ENCODE measurements around the gene HTRA1.

HTRA1 gene

GRCh38 chr10:122468926-122469781, 7.8 kb downstream of the HTRA1 start:
- peak overlapping the region; percentile 10 for H3K27ac ChIP-seq (ENCODE audit: low read length, poor library complexity, severe bottlenecking)
- H4K8ac ChIP-seq (ENCODE audit: low read length), result peak overlapping the region; percentile 52
- peak overlapping the region; percentile 96 for H2BK15ac ChIP-seq (ENCODE audit: low read depth, poor library complexity, severe bottlenecking)
- H4K91ac ChIP-seq (ENCODE audit: low read length), result peak overlapping the region; percentile 92
- no peaks in the 10 kb centered on the region for H3K27me3 ChIP-seq (ENCODE audit: control insufficient read depth in 1 of 2, insufficient read depth in 1 of 2, low read length in 2 of 2)
- H3K4me1 ChIP-seq (ENCODE audit: control insufficient read depth, insufficient read depth, low read depth, low read length), result peaks cover 6% of the 10 kb centered on the region
- no peak overlapping the region for H2BK5ac ChIP-seq (ENCODE audit: low read depth, low read length, poor library complexity, severe bottlenecking)
- peak overlapping the region; percentile 62 for H3K9ac ChIP-seq (ENCODE audit: low read length)
- H3K4me2 ChIP-seq (ENCODE audit: low read length, poor library complexity, severe bottlenecking), result no peak overlapping the region
- peak; percentile 99 for DNase-seq
- peak overlapping the region; percentile 49 to 94 for H3K18ac ChIP-seq (ENCODE audit: low read depth in 1 of 2, low read length in 2 of 2)
- no peak overlapping the region for H2AK5ac ChIP-seq (ENCODE audit: low read length, severe bottlenecking)
- H3K9me3 ChIP-seq (ENCODE audit: control insufficient read depth, low read length), result no peaks in the 10 kb centered on the region
- no peak overlapping the region for H3K23ac ChIP-seq (ENCODE audit: low read length in 2 of 2)
- peaks cover 22% of the 10 kb centered on the region for H3K79me1 ChIP-seq (replicated peaks; ENCODE audit: low read length, poor library complexity, severe bottlenecking)
- H3K14ac ChIP-seq (ENCODE audit: low read length in 2 of 2), result no peak overlapping the region
- H3K4ac ChIP-seq (ENCODE audit: low read depth in 1 of 2, low read length in 2 of 2), result peak overlapping the region; percentile 55 to 92
- peak overlapping the region; percentile 84 to 97 for H2BK12ac ChIP-seq (ENCODE audit: low read length in 2 of 2)
- peak overlapping the region; percentile 42 for H2BK120ac ChIP-seq (ENCODE audit: low read depth, low read length)
- WGBS, result 26% methylated on average over 9 of the region's 11 CpGs
- no peak overlapping the region for H2AFZ ChIP-seq (ENCODE audit: low read depth, low read length)
- H3K4me3 ChIP-seq (ENCODE audit: insufficient read depth in 1 of 2, low read depth in 1 of 2, low read length in 2 of 2), result peak overlapping the region in 1 of 2 experiments; percentile 49
- peaks cover 3 to 39% of the 10 kb centered on the region in 2 experiments for H3K36me3 ChIP-seq (ENCODE audit: control insufficient read depth in 1 of 2, insufficient read depth in 2 of 2, low read depth in 1 of 2, low read length in 2 of 2)

- Histone ChIP-seq H3K4me1 (ENCODE audit: control insufficient read depth, insufficient read depth, low read depth, low read length) (peaks cover 10% of the 10 kb centered on the region), H3K9ac (ENCODE audit: low read length) (peak overlapping the region; percentile 53), H3K27ac (ENCODE audit: low read length, poor library complexity, severe bottlenecking) (no peak overlapping the region), H2BK12ac (ENCODE audit: low read length in 2 of 2) (peak overlapping the region; percentile 19 to 56), H2AFZ (ENCODE audit: low read depth, low read length) (no peak overlapping the region), H2BK15ac (ENCODE audit: low read depth, poor library complexity, severe bottlenecking) (no peak overlapping the region), H3K4me3 (ENCODE audit: insufficient read depth in 1 of 2, low read depth in 1 of 2, low read length in 2 of 2) (no peak overlapping the region), H4K91ac (ENCODE audit: low read length) (no peak overlapping the region), H3K18ac (ENCODE audit: low read depth in 1 of 2, low read length in 2 of 2) (peak overlapping the region in 1 of 2 experiments; percentile 58), H3K4me2 (ENCODE audit: low read length, poor library complexity, severe bottlenecking) (no peak overlapping the region), H2AK5ac (ENCODE audit: low read length, severe bottlenecking) (no peak overlapping the region), H3K27me3 (ENCODE audit: control insufficient read depth in 1 of 2, insufficient read depth in 1 of 2, low read length in 2 of 2) (no peaks in the 10 kb centered on the region), H3K36me3 (ENCODE audit: control insufficient read depth in 1 of 2, insufficient read depth in 2 of 2, low read depth in 1 of 2, low read length in 2 of 2) (peaks cover 3 to 36% of the 10 kb centered on the region in 2 experiments), H2BK120ac (ENCODE audit: low read depth, low read length) (peak overlapping the region; percentile 42), H4K8ac (ENCODE audit: low read length) (no peak overlapping the region), H3K4ac (ENCODE audit: low read depth in 1 of 2, low read length in 2 of 2) (peak overlapping the region in 1 of 2 experiments; percentile 86), H3K79me1 (replicated peaks; ENCODE audit: low read length, poor library complexity, severe bottlenecking) (peaks cover 21% of the 10 kb centered on the region), H3K23ac (ENCODE audit: low read length in 2 of 2) (no peak overlapping the region), H3K9me3 (ENCODE audit: control insufficient read depth, low read length) (no peaks in the 10 kb centered on the region), H3K14ac (ENCODE audit: low read length in 2 of 2) (no peak overlapping the region), H2BK5ac (ENCODE audit: low read depth, low read length, poor library complexity, severe bottlenecking) (no peak overlapping the region)
- WGBS, result 95% methylated on average over 4 of the region's 4 CpGs
- no peak for DNase-seq
These were observed 8.5 kb downstream of the HTRA1 start for GRCh38 chr10:122469848-122470247.

- Histone ChIP-seq H2BK15ac (ENCODE audit: low read depth, poor library complexity, severe bottlenecking) (peak overlapping the region; percentile 44), H3K9ac (ENCODE audit: low read length) (peak overlapping the region; percentile 32), H3K9me3 (ENCODE audit: control insufficient read depth, low read length) (no peaks in the 10 kb centered on the region), H3K4me2 (ENCODE audit: low read length, poor library complexity, severe bottlenecking) (no peak overlapping the region), H2BK120ac (ENCODE audit: low read depth, low read length) (peak overlapping the region; percentile 2), H3K4me3 (ENCODE audit: insufficient read depth in 1 of 2, low read depth in 1 of 2, low read length in 2 of 2) (no peak overlapping the region), H2AK5ac (ENCODE audit: low read length, severe bottlenecking) (no peak overlapping the region), H3K23ac (ENCODE audit: low read length in 2 of 2) (no peak overlapping the region), H4K8ac (ENCODE audit: low read length) (peak overlapping the region; percentile 19), H4K91ac (ENCODE audit: low read length) (peak overlapping the region; percentile 30), H3K4me1 (ENCODE audit: control insufficient read depth, insufficient read depth, low read depth, low read length) (peaks cover 26% of the 10 kb centered on the region), H3K14ac (ENCODE audit: low read length in 2 of 2) (no peak overlapping the region), H3K79me1 (replicated peaks; ENCODE audit: low read length, poor library complexity, severe bottlenecking) (peaks cover 20% of the 10 kb centered on the region), H2AFZ (ENCODE audit: low read depth, low read length) (no peak overlapping the region), H3K27ac (ENCODE audit: low read length, poor library complexity, severe bottlenecking) (no peak overlapping the region), H3K4ac (ENCODE audit: low read depth in 1 of 2, low read length in 2 of 2) (no peak overlapping the region), H2BK12ac (ENCODE audit: low read length in 2 of 2) (peak overlapping the region in 1 of 2 experiments; percentile 85), H3K27me3 (ENCODE audit: control insufficient read depth in 1 of 2, insufficient read depth in 1 of 2, low read length in 2 of 2) (no peaks in the 10 kb centered on the region), H3K36me3 (ENCODE audit: control insufficient read depth in 1 of 2, insufficient read depth in 2 of 2, low read depth in 1 of 2, low read length in 2 of 2) (peaks cover 8 to 25% of the 10 kb centered on the region in 2 experiments), H2BK5ac (ENCODE audit: low read depth, low read length, poor library complexity, severe bottlenecking) (no peak overlapping the region), H3K18ac (ENCODE audit: low read depth in 1 of 2, low read length in 2 of 2) (peak overlapping the region; percentile 5 to 56)
- 95% methylated on average over 4 of the region's 4 CpGs for WGBS
- DNase-seq, result no peak
These were observed 10.3 kb downstream of the HTRA1 start for GRCh38 chr10:122471531-122472177.

GRCh38 chr10:122473116-122473515, 11.8 kb downstream of the HTRA1 start:
- Histone ChIP-seq H3K4ac (ENCODE audit: low read depth in 1 of 2, low read length in 2 of 2) (peak overlapping the region in 1 of 2 experiments; percentile 24), H3K4me3 (ENCODE audit: insufficient read depth in 1 of 2, low read depth in 1 of 2, low read length in 2 of 2) (no peak overlapping the region), H3K79me1 (replicated peaks; ENCODE audit: low read length, poor library complexity, severe bottlenecking) (peaks cover 22% of the 10 kb centered on the region), H2BK5ac (ENCODE audit: low read depth, low read length, poor library complexity, severe bottlenecking) (no peak overlapping the region), H2BK15ac (ENCODE audit: low read depth, poor library complexity, severe bottlenecking) (no peak overlapping the region), H3K14ac (ENCODE audit: low read length in 2 of 2) (no peak overlapping the region), H3K4me2 (ENCODE audit: low read length, poor library complexity, severe bottlenecking) (no peak overlapping the region), H3K9me3 (ENCODE audit: control insufficient read depth, low read length) (no peaks in the 10 kb centered on the region), H3K23ac (ENCODE audit: low read length in 2 of 2) (no peak overlapping the region), H2AFZ (ENCODE audit: low read depth, low read length) (no peak overlapping the region), H3K27me3 (ENCODE audit: control insufficient read depth in 1 of 2, insufficient read depth in 1 of 2, low read length in 2 of 2) (no peaks in the 10 kb centered on the region), H2AK5ac (ENCODE audit: low read length, severe bottlenecking) (no peak overlapping the region), H3K36me3 (ENCODE audit: control insufficient read depth in 1 of 2, insufficient read depth in 2 of 2, low read depth in 1 of 2, low read length in 2 of 2) (peaks cover 8 to 29% of the 10 kb centered on the region in 2 experiments), H3K4me1 (ENCODE audit: control insufficient read depth, insufficient read depth, low read depth, low read length) (peaks cover 28% of the 10 kb centered on the region), H4K91ac (ENCODE audit: low read length) (peak overlapping the region; percentile 0), H4K8ac (ENCODE audit: low read length) (no peak overlapping the region), H3K9ac (ENCODE audit: low read length) (no peak overlapping the region), H3K27ac (ENCODE audit: low read length, poor library complexity, severe bottlenecking) (no peak overlapping the region), H2BK12ac (ENCODE audit: low read length in 2 of 2) (peak overlapping the region; percentile 29 to 45), H2BK120ac (ENCODE audit: low read depth, low read length) (no peak overlapping the region), H3K18ac (ENCODE audit: low read depth in 1 of 2, low read length in 2 of 2) (peak overlapping the region in 1 of 2 experiments; percentile 67)
- DNase-seq, result no peak
- 71% methylated on average over 7 of the region's 8 CpGs for WGBS
